Activated CD4-positive, alpha-beta T cell treated with anti-CD3 and anti-CD28 coated beads, Interleukin-2, amount 50 U/mL, for 16 hours (primary cell): ENCODE measurements around the gene NR0B1.

Experiments
- DNase-seq: peaks from one replicate; pipeline ENCODE4 v3.0.0-alpha.2; 2020

The NR0B1 gene

GRCh38 chrX:30262763-30263162 is 46.4 kb downstream of the NR0B1 start:
- no peak for DNase-seq

GRCh38 chrX:30261012-30261411 is 48.2 kb downstream of the NR0B1 start:
- no peak for DNase-seq

GRCh38 chrX:30259927-30260326 is 49.3 kb downstream of the NR0B1 start:
- DNase-seq, result no peak
